Peyer's patch (tissue), 4 donors: Measurements from ENCODE around the gene GPER1. TPM values are rescaled to one million over a fixed set of nuclear protein-coding genes. Genes with fewer than 3 reads are reported as not detected.
A peak's percentile ranks its signal among the peaks of the same experiment; 100 is the strongest.

Experiments used
- DNase-seq, 3 donors: peaks; one replicate each; pipeline ENCODE4 v3.0.0-alpha.2; 2017 to 2019
- H3K27ac ChIP-seq, 4 donors: fragments of 200-600 bp; sonication (generic); one replicate each; pipeline ENCODE4 v1.5.1; 2016 to 2019
- H3K27me3 ChIP-seq, 2 donors: fragments of 200-600 bp; sonication (generic); one replicate each; pipeline ENCODE4 v1.5.1; 2019
- H3K36me3 ChIP-seq, 3 donors: fragments of 200-600 bp; sonication (generic); one replicate each; pipeline ENCODE4 v1.5.1; 2016 to 2019
- H3K4me1 ChIP-seq, 4 donors: fragments of 200-600 bp; sonication (generic); one replicate each; pipeline ENCODE4 v1.5.1; 2016 to 2019
- H3K4me3 ChIP-seq, 4 donors: fragments of 200-600 bp; sonication (generic); 1 replicate in 3 of 4; 2 replicates in 1 of 4; pipeline ENCODE4 v1.5.1; 2016 to 2019; ENCODE audit warnings: mild to moderate bottlenecking in 1 of 4
- H3K9me3 ChIP-seq, 4 donors: fragments of 200-600 bp; sonication (generic); one replicate each; pipeline ENCODE4 v1.5.1; 2016 to 2019; ENCODE audit warnings: mild to moderate bottlenecking in 1 of 4
- POLR2A ChIP-seq, 2 donors: fragments of 450-650 bp; IDR thresholded peaks; one replicate each; pipeline ENCODE4 v1.5.1; 2017; ENCODE audit warnings: antibody characterized with exemption in 2 of 2, mild to moderate bottlenecking in 2 of 2, moderate library complexity in 2 of 2
- total RNA-seq, 4 donors: library from RNA; depleted of rRNA; stranded (reverse); fragments of >200 nt; gene quantifications; one replicate each; pipeline ENCODE4 v1.1.0, GENCODE V29; 2016
- TF ChIP-seq, protein P1 (sequence below), 6 experiments: fragments of 450-650 bp in 4 of 6; fragments of 200-600 bp in 2 of 6; sonication (generic) in 1 of 6; IDR thresholded peaks; one replicate each; pipeline ENCODE4 v1.5.1; 2017 to 2019; ENCODE audit warnings: antibody characterized with exemption in 6 of 6, mild to moderate bottlenecking in 3 of 6, moderate library complexity in 1 of 6

The GPER1 gene
- total RNA-seq, 4 donors from 2014 or later, result 0.53 to 8.3 (median 2.1) TPM

DNA sequence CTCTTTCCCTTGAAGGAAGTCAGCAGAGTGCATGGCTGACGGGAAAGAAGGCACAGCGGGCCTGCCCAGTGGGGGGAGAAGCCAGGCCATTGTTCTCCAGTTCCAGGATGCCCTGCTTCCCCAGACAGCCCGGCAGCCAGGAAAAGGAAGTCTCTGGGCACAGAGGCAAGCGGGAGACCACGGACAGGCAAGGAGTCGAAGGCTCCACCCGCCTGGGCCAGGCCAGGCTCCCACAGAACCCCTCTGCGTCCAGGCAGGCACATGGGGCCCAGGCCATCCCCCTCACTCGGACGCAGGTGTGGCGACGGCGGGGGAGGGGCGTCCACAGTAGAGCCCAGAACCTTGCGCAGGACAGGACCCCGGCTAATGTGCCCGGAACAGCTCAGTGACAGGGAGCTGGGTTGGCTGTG, 34.9 kb upstream of the GPER1 start:
- Histone ChIP-seq H3K4me1 (peaks cover 0 to 58% (median 8%) of the 10 kb centered on the region in 4 donors), H3K4me3 (no peak overlapping the region), H3K36me3 (peaks cover 0 to 7% (median 0%) of the 10 kb centered on the region in 3 donors), H3K27me3 (no peaks in the 10 kb centered on the region), H3K9me3 (no peaks in the 10 kb centered on the region), H3K27ac (peak overlapping the region in 3 of 4 donors; percentile 49 to 66 (median 60))
- no peak for DNase-seq
- no peak for TF ChIP-seq POLR2A (IDR thresholded peaks at IDR 0.05)
- TF ChIP-seq, protein P1, sequence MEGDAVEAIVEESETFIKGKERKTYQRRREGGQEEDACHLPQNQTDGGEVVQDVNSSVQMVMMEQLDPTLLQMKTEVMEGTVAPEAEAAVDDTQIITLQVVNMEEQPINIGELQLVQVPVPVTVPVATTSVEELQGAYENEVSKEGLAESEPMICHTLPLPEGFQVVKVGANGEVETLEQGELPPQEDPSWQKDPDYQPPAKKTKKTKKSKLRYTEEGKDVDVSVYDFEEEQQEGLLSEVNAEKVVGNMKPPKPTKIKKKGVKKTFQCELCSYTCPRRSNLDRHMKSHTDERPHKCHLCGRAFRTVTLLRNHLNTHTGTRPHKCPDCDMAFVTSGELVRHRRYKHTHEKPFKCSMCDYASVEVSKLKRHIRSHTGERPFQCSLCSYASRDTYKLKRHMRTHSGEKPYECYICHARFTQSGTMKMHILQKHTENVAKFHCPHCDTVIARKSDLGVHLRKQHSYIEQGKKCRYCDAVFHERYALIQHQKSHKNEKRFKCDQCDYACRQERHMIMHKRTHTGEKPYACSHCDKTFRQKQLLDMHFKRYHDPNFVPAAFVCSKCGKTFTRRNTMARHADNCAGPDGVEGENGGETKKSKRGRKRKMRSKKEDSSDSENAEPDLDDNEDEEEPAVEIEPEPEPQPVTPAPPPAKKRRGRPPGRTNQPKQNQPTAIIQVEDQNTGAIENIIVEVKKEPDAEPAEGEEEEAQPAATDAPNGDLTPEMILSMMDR (IDR thresholded peaks at IDR 0.05), result no peak

GRCh38 chr7:1053816-1054370, 34.0 kb upstream of the GPER1 start:
- TF ChIP-seq, protein P1 (IDR thresholded peaks at IDR 0.05), result no peak
- TF ChIP-seq POLR2A (IDR thresholded peaks at IDR 0.05), result no peak
- Histone ChIP-seq H3K36me3 (peaks cover 0 to 7% (median 0%) of the 10 kb centered on the region in 3 donors), H3K9me3 (no peaks in the 10 kb centered on the region), H3K4me3 (no peak overlapping the region), H3K4me1 (peaks cover 0 to 64% (median 8%) of the 10 kb centered on the region in 4 donors), H3K27ac (peak overlapping the region in 2 of 4 donors; percentile 46 to 48), H3K27me3 (no peaks in the 10 kb centered on the region)
- no peak for DNase-seq

GRCh38 chr7:1054438-1054837, 33.5 kb upstream of the GPER1 start:
- TF ChIP-seq POLR2A (IDR thresholded peaks at IDR 0.05), result no peak
- TF ChIP-seq, protein P1 (IDR thresholded peaks at IDR 0.05), result no peak
- H3K36me3 ChIP-seq, result peaks cover 0 to 7% (median 0%) of the 10 kb centered on the region in 3 donors
- H3K27me3 ChIP-seq, result no peaks in the 10 kb centered on the region
- no peaks in the 10 kb centered on the region for H3K9me3 ChIP-seq
- H3K4me3 ChIP-seq, result peak overlapping the region in 1 of 4 donors; percentile 35
- H3K27ac ChIP-seq, result peak overlapping the region; percentile 19 to 48 (median 42)
- DNase-seq, result no peak
- peaks cover 0 to 61% (median 8%) of the 10 kb centered on the region in 4 donors for H3K4me1 ChIP-seq

DNA sequence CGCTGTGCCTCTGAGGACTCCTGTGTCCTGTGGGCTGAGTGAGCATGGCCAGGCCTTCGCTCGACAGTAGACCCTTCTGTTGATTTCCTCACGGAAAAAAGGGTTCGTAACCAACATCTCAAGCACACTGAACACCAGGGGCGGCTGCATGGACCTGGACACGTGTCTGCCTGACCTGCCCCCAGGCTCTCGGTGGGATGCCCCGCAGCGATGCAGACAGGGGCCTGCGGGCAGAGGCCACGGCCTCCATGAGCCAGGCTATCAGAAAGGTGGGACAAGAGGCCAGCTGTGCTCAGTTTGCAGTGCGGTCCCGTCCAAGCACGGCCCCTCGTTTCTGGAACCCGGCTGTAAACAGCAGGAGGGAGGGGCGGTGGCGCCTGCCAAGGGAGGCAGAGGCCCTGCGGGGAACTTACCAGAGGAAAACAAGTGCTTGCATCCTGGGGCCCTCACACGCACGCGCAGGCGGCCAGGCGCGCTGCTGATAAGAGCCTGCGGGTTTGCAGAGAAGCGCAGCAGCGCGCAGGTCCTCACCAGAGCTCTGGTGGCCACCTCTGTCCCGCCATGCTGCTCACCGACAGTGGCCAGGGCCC, 33.0 kb upstream of the GPER1 start:
- Histone ChIP-seq H3K9me3 (no peaks in the 10 kb centered on the region), H3K4me1 (peaks cover 0 to 56% (median 8%) of the 10 kb centered on the region in 4 donors), H3K27ac (peak overlapping the region; percentile 19 to 52 (median 43)), H3K4me3 (peak overlapping the region in 3 of 4 donors; percentile 18 to 35 (median 27)), H3K36me3 (peaks cover 0 to 7% (median 0%) of the 10 kb centered on the region in 3 donors), H3K27me3 (no peaks in the 10 kb centered on the region)
- no peak for TF ChIP-seq POLR2A (IDR thresholded peaks at IDR 0.05)
- TF ChIP-seq, protein P1 (IDR thresholded peaks at IDR 0.05), result no peak
- DNase-seq, result peak in 2 of 3 donors; percentile 31 to 76

DNA sequence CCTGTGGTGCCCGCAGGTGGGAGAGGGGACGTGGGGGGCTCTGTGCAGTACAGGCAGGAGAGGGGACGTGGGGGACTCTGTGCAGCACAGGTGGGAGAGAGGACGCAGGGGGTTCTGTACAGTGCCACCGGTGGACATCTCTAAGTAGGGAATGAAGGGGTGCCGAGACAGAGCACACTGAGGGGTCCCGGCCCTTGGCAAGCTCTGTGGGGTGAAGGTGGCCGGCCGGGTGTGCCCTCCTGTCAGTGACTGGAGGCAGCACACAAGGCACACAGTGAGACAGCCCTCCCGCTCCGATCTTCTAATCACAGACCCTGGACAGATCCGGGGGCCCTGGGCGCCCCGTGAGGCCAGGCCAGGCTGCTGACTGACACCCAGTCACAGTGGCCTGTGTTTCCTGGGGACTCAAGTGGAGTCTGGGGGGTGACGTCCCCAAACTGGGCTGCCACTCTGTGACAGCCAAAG, 32.4 kb upstream of the GPER1 start:
- peaks cover 0 to 56% (median 8%) of the 10 kb centered on the region in 4 donors for H3K4me1 ChIP-seq
- peaks cover 0 to 7% (median 0%) of the 10 kb centered on the region in 3 donors for H3K36me3 ChIP-seq
- peak overlapping the region in 3 of 4 donors; percentile 18 to 35 (median 27) for H3K4me3 ChIP-seq
- H3K9me3 ChIP-seq, result no peaks in the 10 kb centered on the region
- H3K27ac ChIP-seq, result peak overlapping the region in 3 of 4 donors; percentile 38 to 52 (median 48)
- no peak for DNase-seq
- H3K27me3 ChIP-seq, result no peaks in the 10 kb centered on the region
- TF ChIP-seq, protein P1 (IDR thresholded peaks at IDR 0.05), result no peak
- TF ChIP-seq POLR2A (IDR thresholded peaks at IDR 0.05), result no peak
